ENCODE data around the gene PREX1.

The PREX1 gene

DNA sequence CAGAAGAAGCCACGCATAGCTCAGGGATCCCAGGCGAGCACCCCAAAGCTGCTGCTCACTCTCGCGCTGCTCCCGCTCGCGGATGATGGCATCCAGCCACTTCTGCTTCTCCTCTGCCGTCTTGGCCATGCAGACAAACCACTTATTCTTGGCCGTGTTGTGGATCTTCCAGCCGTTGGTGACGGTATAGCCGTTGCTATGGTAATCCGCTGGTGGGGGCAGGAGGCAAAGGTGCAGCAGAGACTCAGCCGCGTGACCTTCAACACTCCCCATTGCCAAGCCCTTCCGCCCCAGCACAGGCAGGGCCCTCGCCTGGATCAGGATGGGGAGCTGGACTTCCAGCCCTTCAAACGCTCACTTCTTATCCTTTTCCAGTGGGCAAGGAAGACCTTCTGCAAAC lies 136.9 kb downstream of the PREX1 start:
- DNase-seq (ENCODE audit: extremely low read depth, insufficient read length): no peak
- Histone ChIP-seq H3K4me3 (replicated peaks; ENCODE audit: low read depth, low read length) (no peak overlapping the region), H3K27me3 (replicated peaks; ENCODE audit: control insufficient read depth, insufficient read depth, low read length) (no peaks in the 10 kb centered on the region), H3K36me3 (ENCODE audit: control insufficient read depth, insufficient read depth, low read length) (peaks cover 46% of the 10 kb centered on the region)
- TF ChIP-seq, protein P1, sequence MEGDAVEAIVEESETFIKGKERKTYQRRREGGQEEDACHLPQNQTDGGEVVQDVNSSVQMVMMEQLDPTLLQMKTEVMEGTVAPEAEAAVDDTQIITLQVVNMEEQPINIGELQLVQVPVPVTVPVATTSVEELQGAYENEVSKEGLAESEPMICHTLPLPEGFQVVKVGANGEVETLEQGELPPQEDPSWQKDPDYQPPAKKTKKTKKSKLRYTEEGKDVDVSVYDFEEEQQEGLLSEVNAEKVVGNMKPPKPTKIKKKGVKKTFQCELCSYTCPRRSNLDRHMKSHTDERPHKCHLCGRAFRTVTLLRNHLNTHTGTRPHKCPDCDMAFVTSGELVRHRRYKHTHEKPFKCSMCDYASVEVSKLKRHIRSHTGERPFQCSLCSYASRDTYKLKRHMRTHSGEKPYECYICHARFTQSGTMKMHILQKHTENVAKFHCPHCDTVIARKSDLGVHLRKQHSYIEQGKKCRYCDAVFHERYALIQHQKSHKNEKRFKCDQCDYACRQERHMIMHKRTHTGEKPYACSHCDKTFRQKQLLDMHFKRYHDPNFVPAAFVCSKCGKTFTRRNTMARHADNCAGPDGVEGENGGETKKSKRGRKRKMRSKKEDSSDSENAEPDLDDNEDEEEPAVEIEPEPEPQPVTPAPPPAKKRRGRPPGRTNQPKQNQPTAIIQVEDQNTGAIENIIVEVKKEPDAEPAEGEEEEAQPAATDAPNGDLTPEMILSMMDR (IDR thresholded peaks at IDR 0.05; ENCODE audit: insufficient read depth, low read length, poor library complexity, severe bottlenecking): no peak

DNA sequence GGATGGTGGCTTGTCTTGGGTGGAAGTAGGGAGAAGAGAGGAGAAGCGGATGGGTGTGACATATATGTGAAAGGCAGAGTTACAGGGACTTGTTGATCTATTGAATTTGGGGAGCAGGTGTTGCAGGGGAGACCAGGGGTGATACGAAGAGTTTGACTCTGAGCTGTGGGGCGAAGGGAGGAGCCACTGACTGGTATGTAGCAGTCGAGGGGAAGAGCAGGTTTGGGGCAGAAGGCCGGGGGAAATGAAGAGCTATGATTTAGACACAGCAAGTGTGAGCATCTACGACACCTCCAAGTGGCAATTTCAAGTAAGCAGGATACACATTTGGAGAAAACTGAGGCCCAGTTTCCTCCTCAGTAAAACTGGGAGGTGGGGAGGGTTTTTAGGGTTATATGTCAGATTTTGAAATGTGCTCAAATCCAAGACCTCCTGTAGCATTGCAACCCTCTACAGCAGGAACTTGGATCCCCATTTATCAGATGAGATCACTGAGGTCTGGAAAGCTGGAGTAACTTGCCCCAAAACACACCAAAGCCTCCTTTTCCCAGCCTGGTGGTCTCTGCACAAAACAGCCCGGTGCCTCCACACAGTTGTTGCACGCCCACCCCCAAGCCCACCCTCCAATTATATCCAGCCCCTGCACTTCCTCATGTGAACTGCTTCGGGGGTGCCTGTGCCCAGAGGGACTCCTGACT lies 137.8 kb downstream of the PREX1 start:
- Histone ChIP-seq H3K4me3 (replicated peaks; ENCODE audit: low read depth, low read length) (no peak overlapping the region), H3K27me3 (replicated peaks; ENCODE audit: control insufficient read depth, insufficient read depth, low read length) (no peaks in the 10 kb centered on the region), H3K36me3 (ENCODE audit: control insufficient read depth, insufficient read depth, low read length) (peaks cover 45% of the 10 kb centered on the region)
- no peak for DNase-seq (ENCODE audit: extremely low read depth, insufficient read length)
- TF ChIP-seq, protein P1 (IDR thresholded peaks at IDR 0.05; ENCODE audit: insufficient read depth, low read length, poor library complexity, severe bottlenecking): no peak

DNA sequence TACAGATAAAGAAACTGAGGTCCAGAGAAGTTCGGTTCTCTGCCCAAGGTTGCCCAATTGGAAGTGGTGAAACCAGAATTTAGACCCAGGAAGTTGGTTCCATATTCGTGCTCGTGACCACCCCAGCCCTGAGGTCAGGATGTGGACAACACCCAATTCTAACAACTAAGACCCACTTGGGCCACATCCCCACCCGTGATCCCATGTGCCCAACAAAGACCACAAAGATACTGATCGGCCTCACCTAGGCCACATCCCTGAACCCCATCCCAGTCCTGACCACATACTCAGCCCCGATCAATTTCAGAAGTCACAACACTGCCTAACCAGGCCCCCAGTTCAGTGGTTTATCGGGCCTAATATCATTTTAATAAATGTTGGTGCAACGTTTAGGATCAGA lies 138.4 kb downstream of the PREX1 start:
- TF ChIP-seq, protein P1 (IDR thresholded peaks at IDR 0.05; ENCODE audit: insufficient read depth, low read length, poor library complexity, severe bottlenecking): no peak
- no peak for DNase-seq (ENCODE audit: extremely low read depth, insufficient read length)
- no peaks in the 10 kb centered on the region for H3K27me3 ChIP-seq (replicated peaks; ENCODE audit: control insufficient read depth, insufficient read depth, low read length)
- no peak overlapping the region for H3K4me3 ChIP-seq (replicated peaks; ENCODE audit: low read depth, low read length)
- peaks cover 47% of the 10 kb centered on the region for H3K36me3 ChIP-seq (ENCODE audit: control insufficient read depth, insufficient read depth, low read length)

DNA sequence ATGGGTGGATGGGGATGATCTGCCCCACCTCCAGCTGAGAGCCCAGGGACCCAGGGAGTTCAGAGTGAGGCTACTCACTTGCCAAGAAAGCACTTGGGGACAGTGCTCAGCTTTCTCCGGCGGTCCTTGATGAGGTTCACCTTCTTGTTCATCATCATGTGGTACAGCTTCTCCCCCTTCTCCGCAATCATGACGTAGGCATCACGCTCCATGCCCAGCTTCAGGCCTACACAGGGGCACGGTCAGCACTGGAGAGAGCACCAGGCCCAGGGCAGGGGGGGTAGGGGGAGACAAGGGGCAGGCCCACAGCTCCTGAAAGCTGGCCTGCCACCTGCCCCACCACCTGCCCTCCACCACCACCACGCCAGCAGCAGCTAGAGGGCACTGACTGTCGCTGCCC lies 139.2 kb downstream of the PREX1 start:
- H3K36me3 ChIP-seq (ENCODE audit: control insufficient read depth, insufficient read depth, low read length): peaks cover 51% of the 10 kb centered on the region
- TF ChIP-seq, protein P1 (IDR thresholded peaks at IDR 0.05; ENCODE audit: insufficient read depth, low read length, poor library complexity, severe bottlenecking): no peak
- H3K4me3 ChIP-seq (replicated peaks; ENCODE audit: low read depth, low read length): no peak overlapping the region
- no peaks in the 10 kb centered on the region for H3K27me3 ChIP-seq (replicated peaks; ENCODE audit: control insufficient read depth, insufficient read depth, low read length)
- DNase-seq (ENCODE audit: extremely low read depth, insufficient read length): no peak

DNA sequence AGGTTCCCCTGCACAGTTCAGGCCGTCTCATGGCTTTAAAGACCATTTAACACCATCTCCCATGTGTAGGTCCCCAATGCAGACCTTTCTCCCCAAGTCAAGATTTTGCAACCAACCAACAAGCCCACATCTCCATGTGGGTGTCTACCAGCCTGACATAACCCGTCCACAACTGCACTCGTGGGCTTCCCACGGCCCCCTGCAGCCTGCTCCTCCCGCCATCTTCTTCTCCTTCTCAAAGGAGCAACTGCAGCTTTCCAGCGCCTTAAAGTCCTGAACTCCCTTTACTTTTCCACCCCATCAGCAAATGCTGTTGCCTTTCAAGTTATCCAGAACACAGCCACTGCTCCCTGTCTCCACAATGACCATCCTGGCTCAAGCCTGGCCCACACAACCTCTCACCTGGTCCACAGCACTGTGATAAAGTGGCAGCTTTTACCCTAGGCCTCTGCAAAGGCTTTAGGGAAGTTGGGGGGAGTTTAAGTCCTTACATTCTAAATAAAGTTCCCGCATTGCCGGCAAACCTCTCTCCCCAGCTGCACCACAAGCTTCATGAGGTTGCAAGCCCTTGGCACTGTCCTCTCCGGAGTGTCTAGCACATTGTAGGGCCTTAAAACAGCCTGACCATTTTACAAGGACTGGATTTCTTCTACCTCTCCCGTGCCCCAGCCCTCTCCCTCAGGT lies 140.5 kb downstream of the PREX1 start:
- DNase-seq (ENCODE audit: extremely low read depth, insufficient read length): no peak
- TF ChIP-seq, protein P1 (IDR thresholded peaks at IDR 0.05; ENCODE audit: insufficient read depth, low read length, poor library complexity, severe bottlenecking): no peak
- H3K4me3 ChIP-seq (replicated peaks; ENCODE audit: low read depth, low read length): no peak overlapping the region
- peaks cover 55% of the 10 kb centered on the region for H3K36me3 ChIP-seq (ENCODE audit: control insufficient read depth, insufficient read depth, low read length)
- no peaks in the 10 kb centered on the region for H3K27me3 ChIP-seq (replicated peaks; ENCODE audit: control insufficient read depth, insufficient read depth, low read length)
